IMR-90 (cell line): Measurements from ENCODE around the gene TSACC. TPM values are rescaled to one million over a fixed set of nuclear protein-coding genes. Genes with fewer than 3 reads are reported as not detected.

Experiments
- ATAC-seq: fragments of 200-7000 bp; cut with Tn5 transposase; 2 replicates; pipeline ENCODE4 v1.9.1; 2020; ENCODE audit warnings: low read depth, mild to moderate bottlenecking, moderate library complexity
- BruUV-seq: library from RNA; stranded (reverse); fragments of 400-500 nt; replicated peaks from 2 replicates; lab custom pipeline; 2021; lab: Mats Ljungman, UMichigan
- CTCF ChIA-PET: fragments of 300-600 bp; formaldehyde crosslinking; extraction: SDS; loops from one replicate; lab custom pipeline; 2021; ENCODE audit warnings: antibody characterized with exemption; lab: Yijun Ruan, JAX
- POLR2A ChIA-PET: fragments of 300-600 bp; sonication (Branson Sonifier 250); formaldehyde crosslinking; loops from one replicate; lab custom pipeline; 2022; ENCODE audit warnings: antibody characterized with exemption; ENCODE audit not compliant: unreplicated experiment; lab: Charles Lee
- DNase-seq: peaks from one replicate; pipeline ENCODE4 v3.0.0; 2013
- H2AFZ ChIP-seq: replicated peaks from 2 replicates; pipeline ENCODE3; 2013; ENCODE audit warnings: low read length, mild to moderate bottlenecking; ENCODE audit not compliant: poor library complexity
- H2AK5ac ChIP-seq: 2 replicates; pipeline ENCODE4 v1.6.1; 2013; ENCODE audit warnings: low read depth, low read length, inconsistent platforms
- H2AK9ac ChIP-seq: replicated peaks from 2 replicates; pipeline ENCODE3; 2013; ENCODE audit warnings: mild to moderate bottlenecking, low read depth, low read length, moderate library complexity; ENCODE audit not compliant: poor library complexity
- H2BK120ac ChIP-seq: 2 replicates; pipeline ENCODE4 v1.6.1; 2013; ENCODE audit warnings: low read depth, low read length, inconsistent platforms
- H2BK15ac ChIP-seq: 3 replicates; pipeline ENCODE4 v1.6.1; 2013; ENCODE audit warnings: low read depth, low read length, inconsistent platforms
- H2BK20ac ChIP-seq: 2 replicates; pipeline ENCODE4 v1.6.1; 2013; ENCODE audit warnings: low read depth, mild to moderate bottlenecking, inconsistent platforms, low read length, moderate library complexity
- H2BK5ac ChIP-seq: 2 replicates; pipeline ENCODE4 v1.6.1; 2013; ENCODE audit warnings: mild to moderate bottlenecking, low read depth, low read length, inconsistent platforms; ENCODE audit not compliant: poor library complexity, severe bottlenecking
- H3K14ac ChIP-seq: replicated peaks from 2 replicates; pipeline ENCODE4 v1.6.1; 2013; ENCODE audit warnings: low read depth, low read length, inconsistent platforms
- H3K18ac ChIP-seq: 2 replicates; pipeline ENCODE4 v1.6.1; 2013; ENCODE audit warnings: low read depth, low read length, control low read depth
- H3K23ac ChIP-seq: 2 replicates; pipeline ENCODE4 v1.6.1; 2013; ENCODE audit warnings: low read depth, low read length, inconsistent platforms
- H3K27ac ChIP-seq: 2 replicates; pipeline ENCODE4 v1.5.1; 2013; ENCODE audit warnings: mild to moderate bottlenecking, control low read depth, low read length; ENCODE audit not compliant: insufficient read depth
- H3K27me3 ChIP-seq: 2 replicates; pipeline ENCODE4 v1.6.1; 2013; ENCODE audit warnings: low read length; ENCODE audit not compliant: control insufficient read depth, insufficient read depth
- H3K36me3 ChIP-seq: 2 replicates; pipeline ENCODE4 v1.6.1; 2013; ENCODE audit warnings: low read length, mixed read lengths; ENCODE audit not compliant: control insufficient read depth, insufficient read depth
- H3K4ac ChIP-seq: 2 replicates; pipeline ENCODE4 v1.6.1; 2013; ENCODE audit warnings: low read depth, low read length, inconsistent platforms
- H3K4me1 ChIP-seq: 2 replicates; pipeline ENCODE4 v1.6.1; 2013; ENCODE audit warnings: low read length, mixed read lengths; ENCODE audit not compliant: control insufficient read depth, insufficient read depth
- H3K4me2 ChIP-seq: 2 replicates; pipeline ENCODE4 v1.6.1; 2013; ENCODE audit warnings: low read depth, mild to moderate bottlenecking, control low read depth, low read length, moderate library complexity
- H3K4me3 ChIP-seq: 2 replicates; pipeline ENCODE4 v1.5.1; 2013; ENCODE audit warnings: low read depth, mild to moderate bottlenecking, control low read depth, low read length, moderate library complexity; ENCODE audit not compliant: insufficient read depth
- H3K56ac ChIP-seq: 2 replicates; pipeline ENCODE4 v1.6.1; 2013; ENCODE audit warnings: low read length, inconsistent platforms; ENCODE audit not compliant: insufficient read depth; ENCODE audit errors: extremely low read depth
- H3K79me1 ChIP-seq, 2 experiments: 2 replicates each; pipeline ENCODE4 v1.6.1; 2013; ENCODE audit warnings: low read length in 2 of 2, inconsistent platforms in 1 of 2, low read depth in 1 of 2
- H3K9ac ChIP-seq: 2 replicates; pipeline ENCODE4 v1.6.1; 2013; ENCODE audit warnings: low read depth, low read length, control low read depth
- H3K9me1 ChIP-seq: 2 replicates; pipeline ENCODE4 v1.6.1; 2013; ENCODE audit warnings: low read length, inconsistent platforms; ENCODE audit not compliant: insufficient read depth
- H3K9me3 ChIP-seq: 2 replicates; pipeline ENCODE4 v1.6.1; 2013; ENCODE audit warnings: low read length; ENCODE audit not compliant: control insufficient read depth, insufficient read depth
- H4K20me1 ChIP-seq: 2 replicates; pipeline ENCODE4 v1.6.1; 2013; ENCODE audit warnings: low read length, inconsistent platforms; ENCODE audit not compliant: insufficient read depth
- H4K5ac ChIP-seq: 2 replicates; pipeline ENCODE4 v1.6.1; 2013; ENCODE audit warnings: mild to moderate bottlenecking, low read depth, low read length, control low read depth
- H4K8ac ChIP-seq, 2 experiments: 2 replicates each; pipeline ENCODE4 v1.6.1; 2013; ENCODE audit warnings: low read depth in 2 of 2, low read length in 2 of 2, control low read depth in 1 of 2, inconsistent platforms in 1 of 2
- H4K91ac ChIP-seq: 2 replicates; pipeline ENCODE4 v1.6.1; 2013; ENCODE audit warnings: low read depth, low read length, inconsistent platforms; ENCODE audit not compliant: insufficient read depth
- RAD21 ChIP-seq: IDR thresholded peaks from 2 replicates; pipeline ENCODE4 v1.6.1; 2012; ENCODE audit warnings: low read length, improper control_type of control experiment
- whole genome bisulfite sequencing, 2 experiments: methylation state at CpG; one replicate each; pipeline versions ENCODE4 v1.1.5 to v1.1.7; 2013; ENCODE audit warnings: missing lambda C conversion rate in 2 of 2; ENCODE audit not compliant: insufficient read length in 1 of 2; ENCODE audit errors: extremely low coverage in 2 of 2; 5-methylcytosine and 5-hydroxymethylcytosine counted together
- dilution Hi-C: fragments of 300-500 bp; cut with HindIII; formaldehyde crosslinking; loops from one replicate; pipeline ENCODE4 v1.14.3; 2018; ENCODE audit warnings: low sequenced_read_pairs; ENCODE audit not compliant: unreplicated experiment
- in situ Hi-C: fragments of 300-500 bp; cut with MboI; formaldehyde crosslinking; loops from 3 replicates; pipeline ENCODE4 v1.14.3; 2019; ENCODE audit warnings: low sequenced_read_pairs, inconsistent platforms, mixed read lengths
- intact Hi-C: fragments of 100-400 bp; cut with micrococcal nuclease; formaldehyde crosslinking; loops from 2 replicates; pipeline ENCODE4 v1.10.0; 2022
- polyA plus RNA-seq, 3 experiments: library from polyadenylated mRNA; depleted of rRNA; stranded (reverse); fragments of >200 nt; gene quantifications; 2 replicates each; pipeline ENCODE4 v1.2.3, GENCODE V29; 2012; ENCODE audit warnings: low replicate concordance in 1 of 3
- total RNA-seq: library from RNA; depleted of rRNA; stranded (reverse); fragments of >200 nt; gene quantifications from 2 replicates; pipeline ENCODE4 v1.2.3, GENCODE V29; 2012

Gene TSACC
- total and polyA plus RNA-seq, 2 of the 4 experiments (the other 2 are of a cell fraction) = 0.75 TPM; not detected in 1

DNA sequence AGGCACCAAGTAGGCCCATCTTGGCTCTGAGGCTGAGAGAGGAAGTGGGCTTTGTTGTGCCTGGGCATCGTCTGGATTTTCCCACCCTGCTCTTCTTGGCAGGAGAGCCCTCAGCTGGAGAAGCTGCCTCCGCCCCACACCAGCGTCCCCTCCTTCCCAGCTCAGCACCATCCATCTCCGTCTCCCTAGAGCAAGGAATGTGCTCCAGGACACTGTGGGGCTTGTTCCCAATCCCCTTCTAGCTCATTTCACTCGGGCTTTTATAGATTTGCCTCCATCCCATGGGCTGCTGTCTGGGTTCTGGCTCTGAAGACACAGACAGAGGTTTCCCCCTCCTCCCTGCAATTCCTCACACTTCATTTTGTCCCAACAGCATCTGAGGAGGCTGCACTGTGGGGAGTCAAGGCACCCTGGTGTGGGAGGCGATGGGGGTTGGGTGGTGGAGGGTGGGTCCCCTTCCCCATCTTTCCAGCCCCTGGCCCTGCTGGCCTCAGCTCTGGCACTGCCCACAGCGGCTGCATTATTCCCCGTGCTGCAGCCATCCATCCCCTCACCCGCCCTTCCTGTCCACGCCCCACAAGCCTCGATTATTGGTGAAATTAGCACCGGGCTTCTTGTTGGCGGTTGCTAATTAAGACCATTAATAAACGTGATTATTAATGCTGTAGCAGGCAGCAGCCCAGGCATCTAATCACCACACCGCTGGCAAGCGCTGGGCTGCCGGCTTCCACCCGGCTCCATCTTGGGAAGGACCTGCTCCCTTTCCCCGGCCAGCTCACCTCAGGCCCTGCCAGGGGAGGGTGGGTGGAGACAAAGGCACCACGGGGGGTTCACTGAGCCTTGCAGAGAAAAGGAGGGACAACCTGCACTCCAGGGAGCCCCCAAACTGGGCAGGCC lies 52.4 kb downstream of the TSACC start:
- Histone ChIP-seq H3K23ac (no peak overlapping the region), H3K9me3 (no peaks in the 10 kb centered on the region), H4K8ac (no peak overlapping the region), H3K27ac (no peak overlapping the region), H3K4me1 (no peaks in the 10 kb centered on the region), H2BK20ac (no peak overlapping the region), H2BK5ac (no peak overlapping the region), H2BK15ac (no peak overlapping the region), H3K4me3 (no peak overlapping the region), H2AK9ac (no peak overlapping the region), H3K4me2 (no peak overlapping the region), H2AK5ac (no peak overlapping the region), H3K18ac (no peak overlapping the region), H2AFZ (no peak overlapping the region), H2BK120ac (no peak overlapping the region), H4K5ac (no peak overlapping the region), H3K9ac (no peak overlapping the region), H3K14ac (no peak overlapping the region), H4K91ac (no peak overlapping the region), H3K27me3 (peaks cover 85% of the 10 kb centered on the region), H3K56ac (no peak overlapping the region), H4K20me1 (no peaks in the 10 kb centered on the region), H3K79me1 (no peaks in the 10 kb centered on the region), H3K9me1 (peaks cover 2% of the 10 kb centered on the region; the same call in 1 of the 2 replicates), H3K4ac (no peak overlapping the region), H3K36me3 (no peaks in the 10 kb centered on the region)
- no peak for ATAC-seq
- dilution Hi-C loops (no loop called here), in situ Hi-C loops (no loop called here), intact Hi-C loops (no loop called here)
- ChIA-PET POLR2A (no interaction called here), CTCF (no interaction called here)
- TF ChIP-seq RAD21 = no peak
- WGBS, 2 experiments = 0% methylated on average over 1 of the region's 20 CpGs; no CpG with 5 or more reads in 1 of the 2 experiments
- no TSS peak for BruUV-seq
- DNase-seq = no peak
